Measurements from ENCODE around the gene LBR. TPM values are rescaled to one million over a fixed set of nuclear protein-coding genes. Genes with fewer than 3 reads are reported as not detected.
A peak's percentile ranks its signal among the peaks of the same experiment; 100 is the strongest.

The LBR gene
- total and polyA plus RNA-seq, 12 donors, result 7.6 to 22.6 (median 10.3) TPM

DNA sequence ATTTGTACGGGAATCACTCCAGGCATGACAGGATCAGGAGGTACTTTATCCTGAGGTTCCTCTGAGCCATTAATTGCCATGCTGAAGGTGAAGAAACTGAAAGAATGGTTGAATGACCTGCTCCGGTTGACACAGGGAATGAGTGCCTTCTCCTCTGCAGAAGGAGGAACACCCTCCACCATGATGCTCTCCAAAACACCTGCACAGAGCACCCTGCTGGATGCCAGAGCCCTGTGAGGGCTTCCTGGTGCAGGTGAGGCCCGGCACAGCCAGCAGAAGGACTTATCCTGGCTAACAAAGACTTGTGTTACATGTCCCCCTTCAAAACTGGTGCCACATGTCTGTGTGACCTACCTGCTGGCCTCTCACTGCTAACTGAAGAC is 14.3 kb upstream of the LBR start:
- intact Hi-C loops (cut with DNase I), result no loop called here
- Histone ChIP-seq H3K4me3 (no peak overlapping the region), H3K9me3 (no peaks in the 10 kb centered on the region), H3K27ac (peak overlapping the region in 3 of 10 donors; percentile 13 to 61 (median 38)), H3K4me1 (peaks cover 0 to 57% (median 40%) of the 10 kb centered on the region in 9 donors), H3K27me3 (no peaks in the 10 kb centered on the region), H3K36me3 (no peaks in the 10 kb centered on the region)
- no peak for ATAC-seq
- 66 to 78% methylated on average over 3 of the region's 3 CpGs for WGBS, 2 donors
- TF ChIP-seq, protein P1, sequence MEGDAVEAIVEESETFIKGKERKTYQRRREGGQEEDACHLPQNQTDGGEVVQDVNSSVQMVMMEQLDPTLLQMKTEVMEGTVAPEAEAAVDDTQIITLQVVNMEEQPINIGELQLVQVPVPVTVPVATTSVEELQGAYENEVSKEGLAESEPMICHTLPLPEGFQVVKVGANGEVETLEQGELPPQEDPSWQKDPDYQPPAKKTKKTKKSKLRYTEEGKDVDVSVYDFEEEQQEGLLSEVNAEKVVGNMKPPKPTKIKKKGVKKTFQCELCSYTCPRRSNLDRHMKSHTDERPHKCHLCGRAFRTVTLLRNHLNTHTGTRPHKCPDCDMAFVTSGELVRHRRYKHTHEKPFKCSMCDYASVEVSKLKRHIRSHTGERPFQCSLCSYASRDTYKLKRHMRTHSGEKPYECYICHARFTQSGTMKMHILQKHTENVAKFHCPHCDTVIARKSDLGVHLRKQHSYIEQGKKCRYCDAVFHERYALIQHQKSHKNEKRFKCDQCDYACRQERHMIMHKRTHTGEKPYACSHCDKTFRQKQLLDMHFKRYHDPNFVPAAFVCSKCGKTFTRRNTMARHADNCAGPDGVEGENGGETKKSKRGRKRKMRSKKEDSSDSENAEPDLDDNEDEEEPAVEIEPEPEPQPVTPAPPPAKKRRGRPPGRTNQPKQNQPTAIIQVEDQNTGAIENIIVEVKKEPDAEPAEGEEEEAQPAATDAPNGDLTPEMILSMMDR (IDR thresholded peaks at IDR 0.05), result no peak
- DNase-seq, result no peak

DNA sequence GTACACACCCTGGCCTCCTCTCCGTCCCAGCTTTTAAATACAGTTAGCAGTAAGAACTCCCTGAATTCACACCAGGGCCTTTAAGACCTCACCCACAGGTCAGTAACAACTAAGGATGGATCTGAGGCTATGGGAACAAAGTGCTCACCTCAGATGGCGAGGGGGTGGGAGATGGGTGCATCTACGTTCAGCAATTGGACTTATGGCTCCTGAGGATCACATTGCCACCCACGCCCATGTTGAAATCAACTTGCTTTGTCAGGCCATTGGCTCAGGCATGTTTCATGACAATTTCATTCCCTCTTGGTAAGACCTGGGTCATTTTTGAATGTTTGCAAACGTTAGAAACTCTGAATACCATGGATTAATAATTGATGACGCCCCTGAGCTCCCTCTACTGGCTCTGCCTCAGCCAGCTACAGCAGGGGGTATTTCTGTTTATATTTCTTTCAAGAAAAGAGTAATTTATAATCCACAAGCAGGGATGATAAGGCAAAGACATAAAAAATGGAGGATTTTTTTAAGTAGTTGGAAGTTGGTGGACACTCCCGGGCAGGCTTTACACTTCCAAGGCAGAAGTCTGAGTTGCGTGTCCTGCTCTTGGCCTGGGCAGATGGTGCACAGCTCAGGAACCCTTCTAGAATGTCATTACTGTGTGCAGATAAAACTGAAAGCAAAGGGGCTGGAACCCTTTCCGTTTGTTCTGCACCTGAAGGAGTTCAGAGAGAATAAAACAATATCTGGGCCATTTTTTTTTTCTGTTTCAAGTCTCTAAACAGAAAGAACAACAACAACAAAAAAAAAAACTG is 13.7 kb upstream of the LBR start:
- Histone ChIP-seq H3K27me3 (no peaks in the 10 kb centered on the region), H3K27ac (peak overlapping the region in 4 of 10 donors; percentile 8 to 61 (median 26)), H3K4me3 (no peak overlapping the region), H3K9me3 (no peaks in the 10 kb centered on the region), H3K4me1 (peaks cover 0 to 52% (median 34%) of the 10 kb centered on the region in 9 donors), H3K36me3 (no peaks in the 10 kb centered on the region)
- peak in 1 of 2 donors; percentile 2 for DNase-seq
- ATAC-seq, result no peak
- 77% methylated on average over 9 of the region's 9 CpGs for WGBS, 2 donors
- TF ChIP-seq, protein P1 (IDR thresholded peaks at IDR 0.05), result peak in 4 of 9 donors; percentile 15 to 32 (median 27)
- intact Hi-C loops (cut with DNase I), result no loop called here

DNA sequence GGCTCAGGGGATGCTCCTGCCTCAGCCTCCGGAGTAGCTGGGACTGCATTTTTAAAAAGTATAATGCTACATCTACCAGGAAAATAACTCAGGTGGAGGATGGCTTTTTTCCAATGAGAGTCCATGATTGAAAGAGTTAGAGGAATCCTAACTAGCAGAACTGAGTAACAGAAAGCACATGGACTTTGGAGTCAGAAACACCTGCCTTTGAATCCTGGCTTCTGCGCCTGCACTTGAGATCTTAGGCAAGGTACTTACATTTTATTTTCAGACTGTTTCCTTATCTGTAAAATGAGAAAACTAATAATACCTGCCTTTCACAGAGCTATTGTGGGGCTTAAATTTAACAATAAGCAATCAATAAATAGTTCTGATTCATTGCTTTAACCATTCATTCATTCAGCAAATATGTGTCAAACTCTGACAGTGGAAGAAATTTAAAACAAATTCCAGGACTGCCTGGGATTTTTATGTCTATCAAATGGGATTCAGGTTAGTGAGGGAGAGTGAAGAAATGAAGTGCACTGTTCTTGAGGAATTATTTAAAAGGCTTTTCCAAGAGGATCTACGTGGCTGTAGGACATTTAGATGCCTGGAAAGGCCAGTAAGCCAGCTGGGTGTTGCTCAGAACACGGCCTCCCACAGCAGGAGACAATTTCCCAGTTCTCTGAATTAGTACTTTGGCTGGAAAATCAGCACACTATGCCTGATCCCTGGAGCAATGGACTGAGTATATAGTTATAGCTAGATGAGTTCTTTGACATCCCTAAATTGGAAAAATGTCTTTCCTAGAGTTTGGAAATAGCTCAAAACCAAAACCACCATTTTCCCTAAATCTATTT is 12.8 kb upstream of the LBR start:
- DNase-seq (peak in 1 of 2 donors; percentile 0), ATAC-seq (no peak)
- Histone ChIP-seq H3K27ac (no peak overlapping the region), H3K36me3 (no peaks in the 10 kb centered on the region), H3K9me3 (no peaks in the 10 kb centered on the region), H3K4me1 (peaks cover 0 to 43% (median 27%) of the 10 kb centered on the region in 9 donors), H3K4me3 (no peak overlapping the region), H3K27me3 (no peaks in the 10 kb centered on the region)
- TF ChIP-seq, protein P1 (IDR thresholded peaks at IDR 0.05), result no peak
- intact Hi-C loops (cut with DNase I), result no loop called here
- WGBS, 2 donors, result 88 to 92% methylated on average over 4 of the region's 4 CpGs

DNA sequence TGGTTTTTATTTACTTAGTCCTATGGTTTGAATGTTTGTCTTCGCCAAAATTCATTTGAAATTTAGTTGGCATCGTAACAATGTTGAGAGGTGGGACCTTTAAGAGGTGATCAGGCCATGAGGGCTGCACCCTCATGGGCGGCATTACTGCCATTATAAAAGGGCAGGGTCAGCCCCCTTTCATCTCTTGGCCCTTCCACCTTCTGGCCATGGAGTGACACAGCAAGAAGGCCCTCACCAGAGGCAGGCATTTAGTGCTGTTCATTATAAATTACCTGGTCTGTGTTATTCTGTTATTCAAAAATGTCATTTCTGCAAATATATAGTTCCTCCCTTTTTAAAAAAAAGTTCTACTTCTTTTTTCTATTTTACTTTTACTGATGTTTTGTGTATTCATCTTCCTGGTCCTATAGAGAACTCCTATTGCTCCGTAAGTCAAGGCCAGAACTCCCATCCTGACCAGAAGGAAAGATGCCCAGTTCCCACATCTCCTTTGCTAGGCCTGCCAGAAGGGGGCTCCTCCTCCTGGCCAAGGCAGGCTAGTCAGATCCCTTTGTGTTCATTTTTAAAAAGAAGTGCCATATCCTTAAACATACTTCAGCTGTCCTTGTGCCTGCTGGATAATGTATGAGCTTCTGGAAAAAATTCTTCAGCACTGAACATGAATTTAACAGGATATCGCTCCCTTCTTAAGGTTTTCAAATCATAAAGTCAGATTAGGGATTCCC is 10.0 kb upstream of the LBR start:
- TF ChIP-seq, protein P1 (IDR thresholded peaks at IDR 0.05), result peak in 6 of 9 donors; percentile 20 to 57 (median 48)
- intact Hi-C loops (cut with DNase I), result no loop called here
- Histone ChIP-seq H3K27ac (no peak overlapping the region), H3K27me3 (no peaks in the 10 kb centered on the region), H3K36me3 (no peaks in the 10 kb centered on the region), H3K9me3 (no peaks in the 10 kb centered on the region), H3K4me1 (peaks cover 0 to 19% (median 1%) of the 10 kb centered on the region in 9 donors), H3K4me3 (no peak overlapping the region)
- WGBS, 2 donors, result 86 to 88% methylated on average over 5 of the region's 5 CpGs
- no peak for DNase-seq
- ATAC-seq, result peak in 3 of 8 donors; percentile 29 to 57 (median 38)

All from heart right ventricle (tissue), 16 donors.